B cell (primary cell): ENCODE results near the gene RNF175. TPM values are rescaled to one million over a fixed set of nuclear protein-coding genes. Genes with fewer than 3 reads are reported as not detected.

Experiments
- ATAC-seq: fragments of 200-7000 bp; cut with Tn5 transposase; one replicate; pipeline ENCODE4 v1.10.0; 2021; ENCODE audit warnings: low read depth, mild to moderate bottlenecking, moderate number of reproducible peaks, moderate library complexity
- CTCF ChIA-PET: fragments of 350-600 bp; sonication (Branson Sonifier 250); formaldehyde crosslinking; loops from one replicate; lab custom pipeline; 2021; ENCODE audit warnings: antibody characterized with exemption, inconsistent platforms; lab: Charles Lee
- POLR2A ChIA-PET: fragments of 350-600 bp; sonication (Branson Sonifier 250); formaldehyde crosslinking; loops from one replicate; lab custom pipeline; 2021; ENCODE audit warnings: antibody characterized with exemption; lab: Charles Lee
- DNase-seq: peaks from one replicate; pipeline ENCODE4 v3.0.0; 2013
- H2AFZ ChIP-seq: 2 replicates; pipeline ENCODE4 v1.6.1; 2012; ENCODE audit warnings: mild to moderate bottlenecking, low read depth, low read length; ENCODE audit not compliant: insufficient read depth, poor library complexity, severe bottlenecking
- H3K27ac ChIP-seq, 2 donors: 1 replicate in 1 of 2; 2 replicates in 1 of 2; pipeline ENCODE4 v1.5.1; 2012 to 2013; ENCODE audit warnings: low read length in 2 of 2, mild to moderate bottlenecking in 2 of 2, moderate library complexity in 1 of 2
- H3K27me3 ChIP-seq, 4 experiments: fragments of 200-600 bp in 1 of 4; sonication (generic) in 1 of 4; replicated peaks in 1 of 4; 1 replicate in 2 of 4; 2 replicates in 2 of 4; pipeline versions ENCODE4 v1.6.1 to v1.7.0; 2013 to 2016; ENCODE audit warnings: low read length in 3 of 4, mild to moderate bottlenecking in 2 of 4, mixed read lengths in 1 of 4, moderate library complexity in 1 of 4; ENCODE audit not compliant: insufficient read depth in 4 of 4, control insufficient read depth in 3 of 4; ENCODE audit errors: control extremely low read depth in 1 of 4
- H3K36me3 ChIP-seq, 2 experiments: replicated peaks in 1 of 2; 1 replicate in 1 of 2; 2 replicates in 1 of 2; pipeline versions ENCODE4 v1.6.1 to v1.7.1; 2013; ENCODE audit warnings: low read length in 1 of 2; ENCODE audit not compliant: insufficient read depth in 2 of 2, control insufficient read depth in 1 of 2; ENCODE audit errors: control extremely low read depth in 1 of 2, extremely low read depth in 1 of 2
- H3K4me1 ChIP-seq, 2 donors: fragments of 200-600 bp in 1 of 2; sonication (generic) in 1 of 2; 1 replicate in 1 of 2; 2 replicates in 1 of 2; pipeline versions ENCODE4 v1.5.1 to v1.6.1; 2013 to 2017; ENCODE audit warnings: low read length in 2 of 2; ENCODE audit not compliant: control insufficient read depth in 2 of 2, insufficient read depth in 2 of 2
- H3K4me2 ChIP-seq: replicated peaks from 2 replicates; pipeline ENCODE3; 2012; ENCODE audit warnings: mild to moderate bottlenecking, low read depth, low read length; ENCODE audit not compliant: poor library complexity, severe bottlenecking
- H3K4me3 ChIP-seq, 5 experiments: fragments of 200-600 bp in 1 of 5; sonication (generic) in 1 of 5; 1 replicate in 3 of 5; 2 replicates in 2 of 5; pipeline versions ENCODE4 v1.5.1 to v1.7.0; 2011 to 2016; ENCODE audit warnings: low read length in 4 of 5, mild to moderate bottlenecking in 4 of 5, low read depth in 2 of 5, control low read depth in 1 of 5, moderate library complexity in 1 of 5; ENCODE audit not compliant: insufficient read depth in 1 of 5; ENCODE audit errors: control extremely low read depth in 1 of 5, extremely low read depth in 1 of 5
- H3K79me2 ChIP-seq: fragments of 200-600 bp; sonication (generic); one replicate; pipeline ENCODE4 v1.6.0; 2016; ENCODE audit warnings: low read length; ENCODE audit not compliant: control insufficient read depth, insufficient read depth
- H3K9ac ChIP-seq: fragments of 200-600 bp; sonication (generic); 2 replicates; pipeline ENCODE4 v1.6.1; 2017; ENCODE audit warnings: mild to moderate bottlenecking, low read length, moderate library complexity
- H3K9me3 ChIP-seq, 3 donors: one replicate each; pipeline versions ENCODE4 v1.6.1 to v1.7.1; 2013; ENCODE audit warnings: low read length in 2 of 3; ENCODE audit not compliant: control insufficient read depth in 2 of 3, insufficient read depth in 1 of 3; ENCODE audit errors: control extremely low read depth in 1 of 3
- H4K20me1 ChIP-seq: 2 replicates; pipeline ENCODE4 v1.6.0; 2012; ENCODE audit warnings: mild to moderate bottlenecking, low read length; ENCODE audit not compliant: insufficient read depth, control insufficient read depth, poor library complexity, severe bottlenecking
- H3K27ac Mint-ChIP-seq: one replicate; pipeline ENCODE4 v1.8.0; 2021; ENCODE audit warnings: mixed read lengths
- H3K27me3 Mint-ChIP-seq: one replicate; pipeline ENCODE4 v1.8.0; 2021; ENCODE audit warnings: mixed read lengths
- H3K4me1 Mint-ChIP-seq: one replicate; pipeline ENCODE4 v1.8.0; 2021; ENCODE audit warnings: mixed read lengths
- H3K4me3 Mint-ChIP-seq: one replicate; pipeline ENCODE4 v1.8.0; 2021; ENCODE audit warnings: mixed read lengths
- H3K9me3 Mint-ChIP-seq: one replicate; pipeline ENCODE4 v1.8.0; 2022; ENCODE audit warnings: mixed read lengths; ENCODE audit not compliant: insufficient read depth
- EZH2 ChIP-seq: IDR thresholded peaks from 2 replicates; pipeline ENCODE4 v1.6.1; 2012; ENCODE audit warnings: borderline replicate concordance, low read depth, mild to moderate bottlenecking, moderate library complexity, low read length; ENCODE audit not compliant: insufficient read depth, poor library complexity, severe bottlenecking
- WGBS: methylation state at CpG from one replicate; pipeline ENCODE4 v1.1.5; 2013; ENCODE audit warnings: missing lambda C conversion rate; ENCODE audit not compliant: insufficient coverage; 5-methylcytosine and 5-hydroxymethylcytosine counted together
- intact Hi-C: fragments of 100-400 bp; cut with micrococcal nuclease; formaldehyde crosslinking; loops from one replicate; pipeline ENCODE4 v1.10.0; 2022
- polyA plus RNA-seq: library from polyadenylated mRNA; depleted of rRNA; stranded (reverse); fragments of >200 nt; gene quantifications from 2 replicates; pipeline ENCODE4 v1.2.3, GENCODE V29; 2012
- total RNA-seq, 2 donors: library from RNA; stranded (reverse); fragments of 120-200 nt in 1 of 2; gene quantifications; 1 replicate in 1 of 2; 2 replicates in 1 of 2; pipeline versions ENCODE4 v1.2.3 to v1.2.4, GENCODE V29; 2013 to 2022
- TF ChIP-seq, protein P1 (sequence below): fragments of 200-600 bp; IDR thresholded peaks from one replicate; pipeline ENCODE4 v1.8.0; 2022; ENCODE audit warnings: antibody characterized with exemption, mild to moderate bottlenecking

Gene RNF175
- total and polyA plus RNA-seq, 2 donors (not counting 1 experiment from before 2014, with no cell fraction given): not detected

DNA sequence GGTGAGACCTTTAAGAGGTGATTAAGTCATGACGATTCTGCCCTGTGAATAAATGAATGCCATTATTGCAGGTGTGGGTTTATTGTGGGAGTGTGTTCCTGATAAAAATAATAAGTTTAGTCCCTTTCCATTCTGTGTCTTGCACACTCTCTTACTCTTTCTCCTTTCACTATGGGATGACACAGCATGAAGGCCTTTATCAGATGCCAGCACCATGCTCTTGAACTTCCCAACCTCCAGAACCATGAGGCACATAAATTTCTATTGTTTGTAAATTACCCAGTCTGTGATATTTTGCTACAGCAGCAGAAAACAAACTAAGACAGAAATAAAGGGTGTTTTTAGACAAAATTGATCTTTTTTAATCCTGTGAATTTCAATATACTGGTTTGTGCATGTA is 18.6 kb upstream of the RNF175 start:
- Histone ChIP-seq H3K79me2 (no peaks in the 10 kb centered on the region), H2AFZ (no peak overlapping the region), H3K4me2 (no peak overlapping the region), H3K4me3 (no peak overlapping the region), H4K20me1 (no peaks in the 10 kb centered on the region), H3K27me3 (peaks cover 0 to 28% (median 21%) of the 10 kb centered on the region in 4 experiments), H3K27ac (no peak overlapping the region), H3K36me3 (no peaks in the 10 kb centered on the region), H3K9ac (no peak overlapping the region), H3K9me3 (peaks cover 0 to 6% (median 6%) of the 10 kb centered on the region in 3 donors), H3K4me1 (no peaks in the 10 kb centered on the region)
- Mint-ChIP-seq H3K4me1 (peaks cover 2% of the 10 kb centered on the region), H3K9me3 (no peaks in the 10 kb centered on the region), H3K27me3 (peaks cover 64% of the 10 kb centered on the region), H3K27ac (no peak overlapping the region), H3K4me3 (no peak overlapping the region)
- intact Hi-C loops: no loop called here
- ATAC-seq (no peak), DNase-seq (no peak)
- CTCF ChIA-PET: no interaction called here
- WGBS: no CpG with 5 or more reads among the region's 1 CpG
- POLR2A ChIA-PET: no interaction called here
- no peak for TF ChIP-seq EZH2
- TF ChIP-seq, protein P1, sequence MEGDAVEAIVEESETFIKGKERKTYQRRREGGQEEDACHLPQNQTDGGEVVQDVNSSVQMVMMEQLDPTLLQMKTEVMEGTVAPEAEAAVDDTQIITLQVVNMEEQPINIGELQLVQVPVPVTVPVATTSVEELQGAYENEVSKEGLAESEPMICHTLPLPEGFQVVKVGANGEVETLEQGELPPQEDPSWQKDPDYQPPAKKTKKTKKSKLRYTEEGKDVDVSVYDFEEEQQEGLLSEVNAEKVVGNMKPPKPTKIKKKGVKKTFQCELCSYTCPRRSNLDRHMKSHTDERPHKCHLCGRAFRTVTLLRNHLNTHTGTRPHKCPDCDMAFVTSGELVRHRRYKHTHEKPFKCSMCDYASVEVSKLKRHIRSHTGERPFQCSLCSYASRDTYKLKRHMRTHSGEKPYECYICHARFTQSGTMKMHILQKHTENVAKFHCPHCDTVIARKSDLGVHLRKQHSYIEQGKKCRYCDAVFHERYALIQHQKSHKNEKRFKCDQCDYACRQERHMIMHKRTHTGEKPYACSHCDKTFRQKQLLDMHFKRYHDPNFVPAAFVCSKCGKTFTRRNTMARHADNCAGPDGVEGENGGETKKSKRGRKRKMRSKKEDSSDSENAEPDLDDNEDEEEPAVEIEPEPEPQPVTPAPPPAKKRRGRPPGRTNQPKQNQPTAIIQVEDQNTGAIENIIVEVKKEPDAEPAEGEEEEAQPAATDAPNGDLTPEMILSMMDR: no peak

DNA sequence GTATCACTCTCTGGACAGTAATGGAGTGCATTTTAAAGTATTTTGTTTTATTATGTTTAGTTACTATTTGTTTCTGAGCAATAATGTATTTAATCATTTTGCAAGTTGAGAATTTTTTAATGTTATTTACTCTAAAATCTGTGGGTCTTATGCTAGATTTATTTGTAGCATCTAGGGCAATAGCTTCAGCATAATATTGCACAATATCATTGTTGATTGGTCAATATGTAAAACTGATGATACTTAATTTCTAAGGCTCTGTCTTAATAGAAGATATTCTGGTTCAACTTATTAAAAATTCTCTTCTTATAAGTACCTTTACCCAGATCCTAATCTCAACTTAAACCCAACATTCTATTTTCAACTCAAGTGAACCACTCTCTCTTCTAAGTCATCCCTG is 17.6 kb upstream of the RNF175 start:
- no peak overlapping the region for H3K9ac ChIP-seq
- H3K27me3 ChIP-seq: peaks cover 0 to 29% (median 23%) of the 10 kb centered on the region in 4 experiments
- H3K27ac ChIP-seq: no peak overlapping the region
- H3K79me2 ChIP-seq: no peaks in the 10 kb centered on the region
- DNase-seq (no peak), ATAC-seq (no peak)
- ChIA-PET POLR2A (no interaction called here), CTCF (no interaction called here)
- Mint-ChIP-seq H3K4me3 (no peak overlapping the region), H3K27me3 (peaks cover 64% of the 10 kb centered on the region), H3K9me3 (no peaks in the 10 kb centered on the region), H3K4me1 (peaks cover 2% of the 10 kb centered on the region), H3K27ac (no peak overlapping the region)
- intact Hi-C loops: no loop called here
- no peak for TF ChIP-seq EZH2
- TF ChIP-seq, protein P1: no peak
- H3K36me3 ChIP-seq: no peaks in the 10 kb centered on the region
- H3K4me3 ChIP-seq: no peak overlapping the region
- no peak overlapping the region for H2AFZ ChIP-seq
- no peak overlapping the region for H3K4me2 ChIP-seq
- H3K4me1 ChIP-seq: no peaks in the 10 kb centered on the region
- no peaks in the 10 kb centered on the region for H4K20me1 ChIP-seq
- peaks cover 0 to 6% (median 6%) of the 10 kb centered on the region in 3 donors for H3K9me3 ChIP-seq
